ENCODE data around the gene SNRPB2. TPM values are rescaled to one million over a fixed set of nuclear protein-coding genes. Genes with fewer than 3 reads are reported as not detected.

The SNRPB2 gene
- total RNA-seq, 1 experiment from 2014 or later, result 122 TPM

GRCh38 chr20:16764560-16764959 is 34.7 kb downstream of the SNRPB2 start:
- in situ Hi-C loops (cut with HindIII; ENCODE audit: low pct_unique_long_range_greater_than_20kb, low sequenced_read_pairs), result no loop called here
- no peak for DNase-seq (ENCODE audit: low read depth)

- in situ Hi-C loops (cut with HindIII; ENCODE audit: low pct_unique_long_range_greater_than_20kb, low sequenced_read_pairs), result no loop called here
These were observed 41.4 kb downstream of the SNRPB2 start for GRCh38 chr20:16771213-16771612.

GRCh38 chr20:16775961-16776360 is 46.1 kb downstream of the SNRPB2 start:
- no peak for DNase-seq (ENCODE audit: low read depth)
- in situ Hi-C loops (cut with HindIII; ENCODE audit: low pct_unique_long_range_greater_than_20kb, low sequenced_read_pairs), result no loop called here

More at GRCh38 chr20:16771213-16771612, 41.4 kb downstream of the SNRPB2 start:
- DNase-seq (ENCODE audit: low read depth), result no peak

GRCh38 chr20:16777126-16777525 is 47.3 kb downstream of the SNRPB2 start:
- DNase-seq (ENCODE audit: low read depth), result no peak
- in situ Hi-C loops (cut with HindIII; ENCODE audit: low pct_unique_long_range_greater_than_20kb, low sequenced_read_pairs), result no loop called here

- in situ Hi-C loops (cut with HindIII; ENCODE audit: low pct_unique_long_range_greater_than_20kb, low sequenced_read_pairs), result no loop called here
- DNase-seq (ENCODE audit: low read depth), result no peak
These were observed 48.3 kb downstream of the SNRPB2 start for GRCh38 chr20:16778159-16778558.

- in situ Hi-C loops (cut with HindIII; ENCODE audit: low pct_unique_long_range_greater_than_20kb, low sequenced_read_pairs), result no loop called here
- DNase-seq (ENCODE audit: low read depth), result no peak
These were observed 51.7 kb downstream of the SNRPB2 start for GRCh38 chr20:16781496-16781895.

GRCh38 chr20:16785226-16785625 is 55.4 kb downstream of the SNRPB2 start:
- in situ Hi-C loops (cut with HindIII; ENCODE audit: low pct_unique_long_range_greater_than_20kb, low sequenced_read_pairs), result no loop called here
- no peak for DNase-seq (ENCODE audit: low read depth)

Other genes with a start within 250 kb of the SNRPB2 start
- 2.4 and 10.6 TPM in 2 replicates for gene KIF16B, start 156.6 kb upstream of the SNRPB2 start, total RNA-seq (2014; rRNA removed; shearing (Covaris generic); ENCODE audit: low replicate concordance)
- gene OTOR, start 18.3 kb downstream of the SNRPB2 start, total RNA-seq (2014; rRNA removed; shearing (Covaris generic); ENCODE audit: low replicate concordance), result not detected in 2 replicates